Spleen (tissue), 11 donors: ENCODE results near the gene TADA1. TPM values are rescaled to one million over a fixed set of nuclear protein-coding genes. Genes with fewer than 3 reads are reported as not detected.

Experiments used
- DNase-seq: peaks from one replicate; pipeline ENCODE4 v3.0.0-alpha.2; 2020
- H3K27ac ChIP-seq, 8 donors: fragments of 200-600 bp; sonication (generic) in 7 of 8; 1 replicate in 4 of 8; 2 replicates in 4 of 8; pipeline versions ENCODE4 v1.5.0 to v1.8.0; 2016 to 2021; ENCODE audit warnings: inconsistent platforms in 4 of 8, mild to moderate bottlenecking in 4 of 8, moderate library complexity in 1 of 8
- H3K27me3 ChIP-seq, 7 donors: fragments of 200-600 bp; sonication (generic) in 6 of 7; replicated peaks in 1 of 7; 1 replicate in 4 of 7; 2 replicates in 3 of 7; pipeline versions ENCODE4 v1.5.0 to v1.8.0; 2016 to 2021; ENCODE audit warnings: inconsistent platforms in 3 of 7, mild to moderate bottlenecking in 1 of 7
- H3K36me3 ChIP-seq, 6 donors: fragments of 200-600 bp; sonication (generic) in 5 of 6; 1 replicate in 4 of 6; 2 replicates in 2 of 6; pipeline versions ENCODE4 v1.5.0 to v1.8.0; 2016 to 2021; ENCODE audit warnings: inconsistent platforms in 2 of 6
- H3K4me1 ChIP-seq, 6 donors: fragments of 200-600 bp; sonication (generic) in 5 of 6; 1 replicate in 3 of 6; 2 replicates in 3 of 6; pipeline versions ENCODE4 v1.5.0 to v1.8.0; 2016 to 2021; ENCODE audit warnings: inconsistent platforms in 3 of 6
- H3K4me3 ChIP-seq, 8 donors: fragments of 200-600 bp; sonication (generic) in 7 of 8; 1 replicate in 4 of 8; 2 replicates in 4 of 8; pipeline versions ENCODE4 v1.5.0 to v1.8.0; 2016 to 2021; ENCODE audit warnings: inconsistent platforms in 4 of 8, mild to moderate bottlenecking in 4 of 8, moderate library complexity in 2 of 8
- H3K9me3 ChIP-seq, 8 donors: fragments of 200-600 bp; sonication (generic) in 7 of 8; 1 replicate in 4 of 8; 2 replicates in 4 of 8; pipeline versions ENCODE4 v1.5.0 to v1.8.0; 2016 to 2021; ENCODE audit warnings: inconsistent platforms in 4 of 8
- POLR2A ChIP-seq, 3 donors: fragments of 450-650 bp; IDR thresholded peaks; one replicate each; pipeline ENCODE4 v1.5.1; 2017; ENCODE audit warnings: antibody characterized with exemption in 3 of 3, mild to moderate bottlenecking in 1 of 3
- POLR2AphosphoS5 ChIP-seq, 3 donors: sonication (generic); formaldehyde crosslinking; IDR thresholded peaks; one replicate each; pipeline ENCODE4 v1.5.1; 2017; ENCODE audit warnings: antibody characterized with exemption in 3 of 3
- WGBS, 5 donors: extraction: QIAGEN DNeasy Blood & Tissue Kit in 3 of 5; methylation state at CpG; one replicate each; pipeline versions ENCODE4 v1.1.5 to v1.1.7; 2013 to 2018; 5-methylcytosine and 5-hydroxymethylcytosine counted together
- intact Hi-C: fragments of 100-400 bp; cut with DNase I; formaldehyde crosslinking; loops from one replicate; pipeline ENCODE4 v1.15.0; 2023; ENCODE audit warnings: low total_unique reads
- polyA plus RNA-seq, 3 donors: library from polyadenylated mRNA; stranded (reverse); fragments of 200-250 nt; gene quantifications; one replicate each; pipeline ENCODE4 v1.2.1, GENCODE V29; 2013
- total RNA-seq, 7 donors: library from RNA; depleted of rRNA in 3 of 7; stranded (reverse); fragments of >200 nt in 3 of 7; fragmentation: NEBNext Ultra II Directional in 4 of 7; extraction: Animal tissue kit (Norgen Biotek cat#: 25700) in 4 of 7; gene quantifications; one replicate each; pipeline versions ENCODE4 v1.1.0 to v1.2.1, GENCODE V29; 2016 to 2021
- TF ChIP-seq, protein P1 (sequence below), 11 experiments: fragments of 200-600 bp in 7 of 11; fragments of 450-650 bp in 4 of 11; sonication (generic) in 4 of 11; IDR thresholded peaks in 8 of 11; conservative IDR thresholded peaks in 3 of 11; 1 replicate in 7 of 11; 2 replicates in 4 of 11; pipeline versions ENCODE4 v1.4.0 to v1.8.0; 2016 to 2021; ENCODE audit warnings: antibody characterized with exemption in 11 of 11, inconsistent platforms in 4 of 11, mild to moderate bottlenecking in 1 of 11
- donor health status: healthy with polysubstance abuse.
- donor health status: DM: no; HTN: no; CAD: no; lungs with moderate emphysema.
- donor health status: DM: no; HTN: no; CAD: no.
- donor health status: Bipolar disorder and iron deficiency.
- donor health status: healthy.
- donor health status: DM: no; HTN: no; CAD: no.
- donor health status: DM: yes; HTN: yes; CAD: no.

TADA1 gene
- total and polyA plus RNA-seq, 10 donors = 8.6 to 15.7 (median 10.2) TPM

GRCh38 chr1:166905136-166905535 lies 29.1 kb upstream of the TADA1 start:
- Histone ChIP-seq H3K4me3 (no peak overlapping the region), H3K27ac (no peak overlapping the region), H3K36me3 (no peaks in the 10 kb centered on the region), H3K27me3 (no peaks in the 10 kb centered on the region), H3K9me3 (no peaks in the 10 kb centered on the region), H3K4me1 (peaks cover 0 to 17% (median 0%) of the 10 kb centered on the region in 6 donors)
- intact Hi-C loops = no loop called here
- DNase-seq = no peak
- WGBS, 5 donors = 58 to 76% (median 72%) methylated on average over 2 of the region's 2 CpGs
- TF ChIP-seq, protein P1, sequence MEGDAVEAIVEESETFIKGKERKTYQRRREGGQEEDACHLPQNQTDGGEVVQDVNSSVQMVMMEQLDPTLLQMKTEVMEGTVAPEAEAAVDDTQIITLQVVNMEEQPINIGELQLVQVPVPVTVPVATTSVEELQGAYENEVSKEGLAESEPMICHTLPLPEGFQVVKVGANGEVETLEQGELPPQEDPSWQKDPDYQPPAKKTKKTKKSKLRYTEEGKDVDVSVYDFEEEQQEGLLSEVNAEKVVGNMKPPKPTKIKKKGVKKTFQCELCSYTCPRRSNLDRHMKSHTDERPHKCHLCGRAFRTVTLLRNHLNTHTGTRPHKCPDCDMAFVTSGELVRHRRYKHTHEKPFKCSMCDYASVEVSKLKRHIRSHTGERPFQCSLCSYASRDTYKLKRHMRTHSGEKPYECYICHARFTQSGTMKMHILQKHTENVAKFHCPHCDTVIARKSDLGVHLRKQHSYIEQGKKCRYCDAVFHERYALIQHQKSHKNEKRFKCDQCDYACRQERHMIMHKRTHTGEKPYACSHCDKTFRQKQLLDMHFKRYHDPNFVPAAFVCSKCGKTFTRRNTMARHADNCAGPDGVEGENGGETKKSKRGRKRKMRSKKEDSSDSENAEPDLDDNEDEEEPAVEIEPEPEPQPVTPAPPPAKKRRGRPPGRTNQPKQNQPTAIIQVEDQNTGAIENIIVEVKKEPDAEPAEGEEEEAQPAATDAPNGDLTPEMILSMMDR (IDR thresholded peaks at IDR 0.05 in 8 of 11, conservative IDR thresholded peaks at IDR 0.05 in 3 of 11) = no peak
- no peak for TF ChIP-seq POLR2AphosphoS5 (IDR thresholded peaks at IDR 0.05)
- TF ChIP-seq POLR2A (IDR thresholded peaks at IDR 0.05) = no peak

GRCh38 chr1:166903232-166903631 lies 27.2 kb upstream of the TADA1 start:
- intact Hi-C loops = no loop called here
- peaks cover 0 to 17% (median 0%) of the 10 kb centered on the region in 6 donors for H3K4me1 ChIP-seq
- DNase-seq = no peak
- WGBS, 5 donors = 24 to 41% (median 30%) methylated on average over 1 of the region's 1 CpG
- H3K27me3 ChIP-seq = no peaks in the 10 kb centered on the region
- H3K4me3 ChIP-seq = no peak overlapping the region
- TF ChIP-seq POLR2AphosphoS5 (IDR thresholded peaks at IDR 0.05) (no peak), POLR2A (IDR thresholded peaks at IDR 0.05) (no peak)
- TF ChIP-seq, protein P1 (IDR thresholded peaks at IDR 0.05 in 8 of 11, conservative IDR thresholded peaks at IDR 0.05 in 3 of 11) = no peak
- no peak overlapping the region for H3K27ac ChIP-seq
- H3K36me3 ChIP-seq = no peaks in the 10 kb centered on the region
- H3K9me3 ChIP-seq = peaks cover 0 to 3% (median 2%) of the 10 kb centered on the region in 8 donors

DNA sequence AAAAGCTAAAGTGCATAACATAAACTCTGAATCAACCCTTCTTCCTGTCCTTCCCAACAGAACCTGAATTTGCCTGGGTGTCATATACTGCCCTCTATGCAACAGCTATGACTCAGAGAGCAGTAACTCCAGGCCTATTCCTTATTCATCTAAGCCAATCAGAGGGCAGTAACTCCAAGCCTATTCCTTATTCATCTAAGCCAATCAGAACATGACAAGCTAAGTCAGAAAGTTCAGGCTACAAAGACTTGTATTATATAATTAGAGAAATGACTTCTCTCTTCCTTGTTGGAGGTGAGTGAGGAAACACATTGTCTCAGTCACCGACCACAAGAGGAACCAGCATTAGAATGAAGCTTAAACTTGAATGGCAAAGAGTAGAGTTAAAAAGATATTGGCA lies 26.2 kb upstream of the TADA1 start:
- WGBS, 5 donors = 30 to 41% (median 35%) methylated on average over 1 of the region's 1 CpG
- no peaks in the 10 kb centered on the region for H3K36me3 ChIP-seq
- no peak for DNase-seq
- H3K27me3 ChIP-seq = no peaks in the 10 kb centered on the region
- intact Hi-C loops = no loop called here
- H3K4me1 ChIP-seq = peaks cover 0 to 17% (median 0%) of the 10 kb centered on the region in 6 donors
- TF ChIP-seq, protein P1 (IDR thresholded peaks at IDR 0.05 in 8 of 11, conservative IDR thresholded peaks at IDR 0.05 in 3 of 11) = no peak
- TF ChIP-seq POLR2AphosphoS5 (IDR thresholded peaks at IDR 0.05) (no peak), POLR2A (IDR thresholded peaks at IDR 0.05) (no peak)
- no peak overlapping the region for H3K27ac ChIP-seq
- no peak overlapping the region for H3K4me3 ChIP-seq
- H3K9me3 ChIP-seq = peaks cover 0 to 13% (median 11%) of the 10 kb centered on the region in 8 donors

DNA sequence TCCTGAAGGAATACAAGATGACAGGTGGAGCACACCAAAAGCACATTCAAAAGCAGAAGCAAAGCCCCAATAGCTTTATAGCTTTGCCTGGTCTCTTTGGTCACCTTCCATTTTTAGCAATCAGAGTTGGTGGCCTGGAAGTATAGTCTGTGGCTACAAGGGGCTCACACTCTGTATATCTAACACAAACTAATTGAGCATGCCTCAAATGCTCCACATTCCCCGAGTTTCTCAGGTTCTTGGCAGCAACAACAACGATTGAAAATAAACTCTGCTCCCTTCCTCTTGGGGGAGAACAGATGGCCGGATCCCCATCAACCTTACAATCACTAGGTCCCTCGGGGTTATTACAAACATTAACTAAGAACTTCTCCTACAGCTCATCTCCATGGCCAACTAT lies 24.9 kb upstream of the TADA1 start:
- Histone ChIP-seq H3K4me1 (peaks cover 0 to 17% (median 0%) of the 10 kb centered on the region in 6 donors), H3K27me3 (no peaks in the 10 kb centered on the region), H3K27ac (no peak overlapping the region), H3K36me3 (no peaks in the 10 kb centered on the region), H3K4me3 (no peak overlapping the region), H3K9me3 (peaks cover 0 to 19% (median 15%) of the 10 kb centered on the region in 8 donors)
- 45 to 68% (median 54%) methylated on average over 4 of the region's 4 CpGs for WGBS, 5 donors
- TF ChIP-seq, protein P1 (IDR thresholded peaks at IDR 0.05 in 8 of 11, conservative IDR thresholded peaks at IDR 0.05 in 3 of 11) = no peak
- no peak for TF ChIP-seq POLR2AphosphoS5 (IDR thresholded peaks at IDR 0.05)
- no peak for TF ChIP-seq POLR2A (IDR thresholded peaks at IDR 0.05)
- no peak for DNase-seq
- intact Hi-C loops = no loop called here
